Astrocyte of the hippocampus (primary cell): ENCODE data around the gene WIPF1.

Experiments
- DNase-seq: peaks from one replicate; pipeline ENCODE4 v3.0.0; 2011; ENCODE audit warnings: low read depth, low spot score

Gene WIPF1

GRCh38 chr2:174623106-174623637 is 25.6 kb upstream of the WIPF1 start:
- no peak for DNase-seq

GRCh38 chr2:174621323-174621722 is 23.7 kb upstream of the WIPF1 start:
- DNase-seq: no peak

GRCh38 chr2:174618179-174618578 is 20.6 kb upstream of the WIPF1 start:
- DNase-seq: no peak

- no peak for DNase-seq
Measured at GRCh38 chr2:174617718-174618117, 20.1 kb upstream of the WIPF1 start.

- no peak for DNase-seq
Measured at GRCh38 chr2:174617120-174617519, 19.5 kb upstream of the WIPF1 start.

- peak; percentile 74 for DNase-seq
Measured at GRCh38 chr2:174615871-174616436, 18.4 kb upstream of the WIPF1 start.

GRCh38 chr2:174614261-174614660 is 16.7 kb upstream of the WIPF1 start:
- peak; percentile 89 for DNase-seq

- no peak for DNase-seq
Measured at GRCh38 chr2:174613531-174613930, 15.9 kb upstream of the WIPF1 start.

- no peak for DNase-seq
Measured at GRCh38 chr2:174612970-174613369, 15.4 kb upstream of the WIPF1 start.

GRCh38 chr2:174611854-174612253 is 14.2 kb upstream of the WIPF1 start:
- no peak for DNase-seq

GRCh38 chr2:174611006-174611405 is 13.4 kb upstream of the WIPF1 start:
- no peak for DNase-seq

GRCh38 chr2:174610243-174610995 is 12.8 kb upstream of the WIPF1 start:
- DNase-seq: peak; percentile 47

- no peak for DNase-seq
Measured at GRCh38 chr2:174609261-174609660, 11.7 kb upstream of the WIPF1 start.

- DNase-seq: no peak
Measured at GRCh38 chr2:174608866-174609214, 11.2 kb upstream of the WIPF1 start.

GRCh38 chr2:174607989-174608865 is 10.6 kb upstream of the WIPF1 start:
- no peak for DNase-seq

- no peak for DNase-seq
Measured at GRCh38 chr2:174607584-174607983, 10.0 kb upstream of the WIPF1 start.

GRCh38 chr2:174606336-174606735 is 8.7 kb upstream of the WIPF1 start:
- DNase-seq: peak; percentile 68

GRCh38 chr2:174605687-174606086 is 8.1 kb upstream of the WIPF1 start:
- peak; percentile 38 for DNase-seq

- peak; percentile 81 for DNase-seq
Measured at GRCh38 chr2:174603280-174603679, 5.7 kb upstream of the WIPF1 start.

- DNase-seq: no peak
Measured at GRCh38 chr2:174602745-174603144, 5.1 kb upstream of the WIPF1 start.

GRCh38 chr2:174600349-174600748 is 2.7 kb upstream of the WIPF1 start:
- DNase-seq: no peak

GRCh38 chr2:174599310-174599921 is 1.8 kb upstream of the WIPF1 start:
- no peak for DNase-seq
